ENCODE results near the gene GIPC3.

The GIPC3 gene

GRCh38 chr19:3551792-3552095, 33.5 kb upstream of the GIPC3 start:
- no peak for TF ChIP-seq CTCF (conservative IDR thresholded peaks at IDR 0.05)
- no peak overlapping the region for H3K27ac ChIP-seq

GRCh38 chr19:3554254-3555083, 30.8 kb upstream of the GIPC3 start:
- no peak overlapping the region for H3K27ac ChIP-seq
- no peak for TF ChIP-seq CTCF (conservative IDR thresholded peaks at IDR 0.05)

GRCh38 chr19:3555653-3556422, 29.4 kb upstream of the GIPC3 start:
- TF ChIP-seq CTCF (conservative IDR thresholded peaks at IDR 0.05), result no peak
- no peak overlapping the region; the same call in 1 of the 2 replicates for H3K27ac ChIP-seq

DNA sequence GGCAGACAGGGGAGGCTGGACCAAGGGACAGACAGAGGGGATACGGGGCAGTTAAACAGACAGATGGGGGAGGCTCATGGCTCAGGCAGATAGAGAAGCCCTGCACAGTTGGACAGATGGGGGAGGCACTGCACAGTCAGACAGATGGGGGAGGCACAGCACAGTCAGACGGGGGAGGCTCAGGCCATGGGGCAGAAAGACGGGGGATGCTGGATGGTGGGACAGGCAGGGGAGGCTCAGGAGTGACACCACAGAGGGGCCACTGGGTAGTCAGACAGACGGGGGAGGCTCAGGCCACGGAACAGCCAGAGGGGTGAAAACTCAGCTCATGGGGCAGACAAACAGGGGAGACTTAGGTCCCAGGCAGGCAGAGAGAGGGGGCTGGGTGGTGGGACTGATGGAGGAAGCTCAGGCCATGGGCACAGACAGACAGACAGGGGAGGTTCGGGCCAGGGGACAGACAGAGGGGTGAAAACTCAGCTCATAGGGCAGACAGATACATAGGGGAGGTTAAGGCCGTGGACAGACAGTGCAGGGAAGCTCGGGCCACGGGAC, 28.8 kb upstream of the GIPC3 start:
- no peak for TF ChIP-seq CTCF (conservative IDR thresholded peaks at IDR 0.05)
- peak overlapping the region; percentile 69 for H3K27ac ChIP-seq

GRCh38 chr19:3556978-3557460, 28.3 kb upstream of the GIPC3 start:
- no peak; the same call in none of the 2 replicates for TF ChIP-seq CTCF (conservative IDR thresholded peaks at IDR 0.05)
- H3K27ac ChIP-seq, result peak overlapping the region; percentile 69

GRCh38 chr19:3557461-3558248, 27.6 kb upstream of the GIPC3 start, which contains the start of gene MFSD12:
Gene MFSD12 (minus strand): TSS chr19:3557586. CDS start chr19:3557403, 183 bp downstream.
- H3K27ac ChIP-seq, result peak within 1 kb of the TSS; percentile 69
- no peak; the same call in 1 of the 2 replicates for TF ChIP-seq CTCF (conservative IDR thresholded peaks at IDR 0.05)
